HG02798 (cell line): Measurements from ENCODE around the gene EXOC3L4.

ENCODE experiments used
- ATAC-seq: cut with Tn5 transposase; IDR thresholded peaks from one replicate; pipeline ENCODE4 v1.9.1; 2021; ENCODE audit warnings: mild to moderate bottlenecking; ENCODE audit not compliant: unreplicated experiment, poor library complexity

EXOC3L4 gene

GRCh38 chr14:103089386-103090335 is 4.9 kb upstream of the EXOC3L4 start:
- ATAC-seq = no peak

- no peak for ATAC-seq
Observed at GRCh38 chr14:103090481-103091020, 4.0 kb upstream of the EXOC3L4 start.

GRCh38 chr14:103091041-103091882 is 3.3 kb upstream of the EXOC3L4 start:
- peak; percentile 58 for ATAC-seq

GRCh38 chr14:103091883-103092222 is 2.7 kb upstream of the EXOC3L4 start:
- no peak for ATAC-seq

GRCh38 chr14:103093856-103094405 is 594 bp upstream of the EXOC3L4 start:
- ATAC-seq = no peak

- no peak for ATAC-seq
Observed at GRCh38 chr14:103095210-103095778, 769 bp downstream of the EXOC3L4 start.

- no peak for ATAC-seq
Observed at GRCh38 chr14:103096387-103096786, 1.9 kb downstream of the EXOC3L4 start.

- no peak for ATAC-seq
Observed at GRCh38 chr14:103097244-103097993, 2.9 kb downstream of the EXOC3L4 start.

- no peak for ATAC-seq
Observed at GRCh38 chr14:103097994-103098957, 3.8 kb downstream of the EXOC3L4 start.

GRCh38 chr14:103099081-103099732 is 4.7 kb downstream of the EXOC3L4 start:
- no peak for ATAC-seq

GRCh38 chr14:103099733-103100280 is 5.3 kb downstream of the EXOC3L4 start:
- ATAC-seq = no peak

GRCh38 chr14:103100281-103101121 is 6.0 kb downstream of the EXOC3L4 start:
- peak; percentile 54 for ATAC-seq

- ATAC-seq = no peak
Observed at GRCh38 chr14:103101257-103101962, 6.9 kb downstream of the EXOC3L4 start.

GRCh38 chr14:103101963-103102688 is 7.6 kb downstream of the EXOC3L4 start:
- no peak for ATAC-seq

GRCh38 chr14:103102689-103103260 is 8.2 kb downstream of the EXOC3L4 start:
- ATAC-seq = no peak
